Measurements from ENCODE around the gene BRPF1.

- TF ChIP-seq CTCF (IDR thresholded peaks at IDR 0.05; ENCODE audit: poor library complexity), result no peak
- no peak for TF ChIP-seq EZH2 (IDR thresholded peaks at IDR 0.05; ENCODE audit: borderline replicate concordance)
- TF ChIP-seq EZH2phosphoT487 (IDR thresholded peaks at IDR 0.05; ENCODE audit: low read depth, severe bottlenecking, unreplicated experiment), result no peak
Measured at GRCh38 chr3:9785602-9786001, 54.1 kb downstream of the BRPF1 start.

All from hepatocyte (in vitro differentiated cells).